GM12865 (cell line): ENCODE data around the gene MICALL1.

Experiments used
- DNase-seq: peaks from one replicate; pipeline ENCODE4 v3.0.0; 2010; ENCODE audit warnings: low read depth
- H3K4me3 ChIP-seq: 2 replicates; pipeline ENCODE4 v1.5.1; 2011; ENCODE audit warnings: mild to moderate bottlenecking, low read depth, low read length, control low read depth
- TF ChIP-seq, protein P1 (sequence below): IDR thresholded peaks from 2 replicates; pipeline ENCODE4 v1.5.1; 2011; ENCODE audit warnings: low read length, control low read depth, low read depth, inconsistent platforms; ENCODE audit not compliant: insufficient read depth; ENCODE audit errors: missing control alignments

Gene MICALL1

DNA sequence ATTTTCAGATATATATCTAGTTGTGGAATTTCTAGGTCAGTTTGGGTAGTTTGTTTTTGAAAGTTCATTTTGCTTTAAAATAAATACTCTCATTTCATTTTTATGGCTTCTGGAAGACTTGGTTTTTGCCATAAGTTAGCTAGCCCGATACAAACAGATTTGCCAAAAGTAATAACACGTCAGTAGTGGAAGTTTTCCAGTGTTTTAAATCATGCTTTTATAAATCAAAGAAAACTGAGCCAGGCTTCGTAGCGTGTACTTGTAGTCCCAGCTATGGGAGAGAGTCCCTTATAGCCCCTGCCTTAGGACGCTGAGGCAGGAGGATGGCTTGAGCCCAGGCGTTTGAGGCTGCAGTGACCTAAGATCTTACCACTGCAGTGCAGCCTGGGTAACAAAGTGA is 21.7 kb upstream of the MICALL1 start:
- TF ChIP-seq, protein P1, sequence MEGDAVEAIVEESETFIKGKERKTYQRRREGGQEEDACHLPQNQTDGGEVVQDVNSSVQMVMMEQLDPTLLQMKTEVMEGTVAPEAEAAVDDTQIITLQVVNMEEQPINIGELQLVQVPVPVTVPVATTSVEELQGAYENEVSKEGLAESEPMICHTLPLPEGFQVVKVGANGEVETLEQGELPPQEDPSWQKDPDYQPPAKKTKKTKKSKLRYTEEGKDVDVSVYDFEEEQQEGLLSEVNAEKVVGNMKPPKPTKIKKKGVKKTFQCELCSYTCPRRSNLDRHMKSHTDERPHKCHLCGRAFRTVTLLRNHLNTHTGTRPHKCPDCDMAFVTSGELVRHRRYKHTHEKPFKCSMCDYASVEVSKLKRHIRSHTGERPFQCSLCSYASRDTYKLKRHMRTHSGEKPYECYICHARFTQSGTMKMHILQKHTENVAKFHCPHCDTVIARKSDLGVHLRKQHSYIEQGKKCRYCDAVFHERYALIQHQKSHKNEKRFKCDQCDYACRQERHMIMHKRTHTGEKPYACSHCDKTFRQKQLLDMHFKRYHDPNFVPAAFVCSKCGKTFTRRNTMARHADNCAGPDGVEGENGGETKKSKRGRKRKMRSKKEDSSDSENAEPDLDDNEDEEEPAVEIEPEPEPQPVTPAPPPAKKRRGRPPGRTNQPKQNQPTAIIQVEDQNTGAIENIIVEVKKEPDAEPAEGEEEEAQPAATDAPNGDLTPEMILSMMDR: no peak
- H3K4me3 ChIP-seq: no peak overlapping the region
- no peak for DNase-seq

DNA sequence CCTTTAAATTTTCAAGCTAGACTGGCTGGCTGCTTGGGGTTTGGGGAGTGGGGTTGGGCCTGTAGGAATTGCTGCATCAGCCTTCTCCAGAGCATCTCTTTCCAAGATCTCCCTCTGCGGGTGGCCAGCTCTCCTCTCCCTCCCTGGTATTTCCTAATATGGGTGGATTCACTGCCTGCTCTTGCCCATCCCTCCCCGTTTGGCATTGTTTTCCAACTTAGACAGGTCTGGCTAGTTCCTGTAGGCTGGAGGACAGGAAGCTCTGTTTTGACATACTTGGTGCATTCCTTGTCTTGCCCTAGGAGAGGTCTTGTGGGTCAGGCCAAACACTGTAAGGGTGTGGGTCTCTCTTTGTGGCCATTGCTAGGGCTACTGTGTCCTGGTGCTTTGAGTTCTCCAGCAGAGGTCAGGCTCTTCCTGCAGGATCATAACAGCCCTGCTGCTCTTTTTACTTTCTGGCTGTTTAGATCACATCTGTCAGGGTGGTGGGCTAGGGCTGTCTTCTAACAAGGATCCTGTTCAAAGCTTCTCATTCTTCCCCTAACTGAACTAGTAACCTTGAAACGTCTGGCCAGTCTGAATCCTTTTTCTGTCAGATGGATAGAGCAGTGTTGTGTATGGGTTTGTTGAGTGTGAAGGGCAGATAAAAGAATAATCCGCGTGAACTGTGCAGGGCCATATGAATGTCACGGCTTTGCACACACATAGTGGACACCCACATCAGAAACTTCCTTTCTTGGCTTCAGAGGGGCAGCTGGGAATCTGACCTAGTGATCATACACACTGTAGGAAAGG is 18.3 kb upstream of the MICALL1 start:
- no peak overlapping the region for H3K4me3 ChIP-seq
- no peak for DNase-seq

DNA sequence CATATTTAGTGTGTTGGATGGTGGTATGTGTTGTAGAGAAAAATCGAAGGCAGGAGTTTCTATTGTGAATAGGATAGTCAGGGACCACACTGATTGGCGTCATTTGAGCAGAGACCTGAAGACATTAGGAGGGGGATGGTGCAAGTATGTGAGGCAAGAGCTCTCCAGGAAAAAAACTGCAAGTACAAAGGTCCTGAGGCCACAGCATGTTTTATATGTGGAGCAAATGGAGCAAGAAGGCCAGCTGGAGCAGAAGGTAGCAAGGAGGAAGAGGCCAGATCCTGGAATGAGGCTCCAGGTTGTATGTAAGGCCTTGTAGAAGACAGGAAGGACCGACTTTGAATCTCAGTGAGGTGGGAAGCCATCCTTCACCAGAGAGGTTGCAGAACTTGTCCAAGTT is 14.2 kb upstream of the MICALL1 start:
- no peak overlapping the region for H3K4me3 ChIP-seq
- TF ChIP-seq, protein P1: no peak
- DNase-seq: no peak

More for the DNA sequence above, 18.3 kb upstream of the MICALL1 start:
- TF ChIP-seq, protein P1: no peak

DNA sequence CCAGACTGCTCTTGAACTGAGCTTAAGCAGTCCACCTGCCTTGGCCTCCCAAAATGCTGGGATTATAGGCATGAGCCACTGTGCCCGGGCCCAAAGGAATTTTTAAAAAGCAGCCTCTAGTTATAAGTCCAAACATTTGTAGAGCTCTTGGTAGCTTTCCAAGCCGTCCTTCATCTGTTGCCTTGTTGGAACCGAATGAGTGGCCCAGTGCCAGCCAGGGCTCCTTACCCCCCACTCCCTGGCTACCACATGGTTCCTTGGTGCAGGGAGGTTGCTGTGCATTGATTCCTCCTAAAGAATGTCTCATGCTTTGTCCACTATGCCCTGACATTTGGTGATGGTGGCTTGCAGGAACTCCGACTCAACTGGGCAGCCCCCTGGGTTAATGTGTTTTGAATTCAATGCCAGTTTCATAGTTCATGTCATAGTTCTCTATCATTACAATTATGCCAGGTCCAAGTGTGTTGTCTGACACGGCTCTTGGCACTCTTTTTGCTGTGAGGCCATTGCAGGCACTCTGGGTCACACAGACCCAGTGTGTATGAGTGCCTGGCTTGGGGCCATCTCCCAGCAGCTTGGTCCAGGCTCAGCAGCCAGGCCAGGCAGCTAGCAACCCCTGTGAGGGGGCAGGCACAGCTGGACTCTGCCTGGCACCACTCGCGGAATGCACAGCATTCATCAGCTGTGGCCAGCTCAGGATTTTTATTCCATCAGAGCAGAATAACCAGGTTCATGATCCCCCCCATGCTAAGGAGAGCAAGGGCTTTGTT is 13.3 kb upstream of the MICALL1 start:
- H3K4me3 ChIP-seq: no peak overlapping the region
- DNase-seq: no peak
- TF ChIP-seq, protein P1: no peak

DNA sequence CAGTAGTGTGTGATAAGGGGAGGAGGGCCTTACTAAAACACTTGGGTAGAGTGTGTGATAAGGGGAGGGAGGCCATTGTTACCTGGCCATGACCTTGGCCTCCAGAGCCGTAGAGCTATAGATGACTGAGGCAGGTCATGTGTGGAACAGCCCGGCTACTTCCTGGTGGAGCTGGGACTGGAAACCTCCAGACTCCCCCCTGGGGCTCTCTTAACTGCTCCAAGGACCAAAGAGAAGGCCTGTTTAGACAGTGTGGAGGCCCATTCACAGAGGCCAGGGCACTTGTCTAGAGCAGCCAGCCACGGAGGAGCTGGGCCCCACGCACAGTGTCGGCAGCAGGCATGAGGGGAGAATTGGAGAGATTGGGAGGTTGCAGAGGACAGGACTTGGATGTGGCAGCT is 12.5 kb upstream of the MICALL1 start:
- DNase-seq: no peak
- H3K4me3 ChIP-seq: no peak overlapping the region
- TF ChIP-seq, protein P1: no peak

DNA sequence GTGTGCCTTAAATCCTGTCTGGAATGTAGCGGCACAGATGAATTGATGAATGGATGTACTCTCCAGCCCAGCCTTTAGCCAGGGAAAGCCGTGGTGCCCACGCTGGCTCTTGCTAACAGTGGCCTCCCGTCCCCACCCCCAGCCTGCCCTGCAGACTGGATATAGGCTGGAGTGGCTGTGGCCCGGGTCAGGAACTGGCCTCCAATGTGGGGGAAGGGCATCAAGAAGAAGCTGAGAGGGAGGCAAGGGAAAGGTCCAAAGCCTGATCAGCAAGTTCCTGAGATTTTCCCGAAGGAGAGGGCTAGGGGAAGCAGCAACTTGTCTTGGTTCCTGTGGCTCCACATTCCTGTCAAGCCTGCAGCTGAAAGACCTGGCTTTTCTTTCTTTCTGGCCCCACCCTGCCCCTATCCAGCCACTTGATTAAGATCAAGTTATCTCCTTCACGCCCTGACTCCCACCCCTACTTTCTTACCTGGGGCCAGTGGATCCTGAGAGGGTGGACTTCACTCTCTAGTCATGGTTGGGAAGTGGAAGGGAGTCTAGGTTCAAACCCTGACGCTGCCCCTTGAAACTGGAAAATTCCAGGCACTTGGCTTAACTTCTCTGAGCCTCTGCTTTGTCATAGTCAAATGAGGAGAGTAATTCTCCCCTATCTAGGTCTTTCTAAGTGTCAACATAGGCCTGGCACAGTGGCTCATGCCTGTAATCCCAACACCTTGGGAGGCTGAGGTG is 11.0 kb upstream of the MICALL1 start:
- TF ChIP-seq, protein P1: no peak
- DNase-seq: no peak
- H3K4me3 ChIP-seq: no peak overlapping the region
